ENCODE data around the gene PANX2.

PANX2 gene

GRCh38 chr22:50186181-50186714, 15.7 kb downstream of the PANX2 start:
- no peak for DNase-seq (ENCODE audit: low spot score)
- TF ChIP-seq CTCF (IDR thresholded peaks at IDR 0.05; ENCODE audit: extremely low read depth, missing control alignments) = no peak

- no peak for TF ChIP-seq CTCF (IDR thresholded peaks at IDR 0.05; ENCODE audit: extremely low read depth, missing control alignments)
- DNase-seq (ENCODE audit: low spot score) = no peak
Measured at GRCh38 chr22:50186761-50187523, 16.4 kb downstream of the PANX2 start.

GRCh38 chr22:50188356-50188755, 17.8 kb downstream of the PANX2 start:
- no peak for TF ChIP-seq CTCF (IDR thresholded peaks at IDR 0.05; ENCODE audit: extremely low read depth, missing control alignments)
- DNase-seq (ENCODE audit: low spot score) = no peak

GRCh38 chr22:50189184-50189848, 18.8 kb downstream of the PANX2 start:
- DNase-seq (ENCODE audit: low spot score) = no peak
- no peak for TF ChIP-seq CTCF (IDR thresholded peaks at IDR 0.05; ENCODE audit: extremely low read depth, missing control alignments)

- no peak for DNase-seq (ENCODE audit: low spot score)
- no peak for TF ChIP-seq CTCF (IDR thresholded peaks at IDR 0.05; ENCODE audit: extremely low read depth, missing control alignments)
Measured at GRCh38 chr22:50189849-50190181, 19.3 kb downstream of the PANX2 start.

- peak; percentile 24 for TF ChIP-seq CTCF (IDR thresholded peaks at IDR 0.05; ENCODE audit: extremely low read depth, missing control alignments)
Measured at GRCh38 chr22:50190182-50190940, 19.8 kb downstream of the PANX2 start.

More at GRCh38 chr22:50190182-50190940, 19.8 kb downstream of the PANX2 start:
- peak; percentile 90 for DNase-seq (ENCODE audit: low spot score)
